HepG2 (cell line): ENCODE data around the gene JUND. TPM values are rescaled to one million over a fixed set of nuclear protein-coding genes. Genes with fewer than 3 reads are reported as not detected.

Source experiments
- CHD2 ChIP-seq: IDR thresholded peaks from 2 replicates; pipeline ENCODE4 v1.6.1; 2011; ENCODE audit warnings: low read depth, low read length, improper control_type of control experiment
- ERF ChIP-seq: IDR thresholded peaks from 2 replicates; pipeline ENCODE4 v1.6.1; 2018; ENCODE audit warnings: missing biosample characterization, missing genetic modification reagents
- FOXA1 ChIP-seq, 2 experiments: fragments of 450-650 bp in 1 of 2; sonication (generic) in 1 of 2; formaldehyde crosslinking in 1 of 2; IDR thresholded peaks; 2 replicates each; pipeline versions ENCODE4 v1.4.0 to v1.6.1; 2016 to 2020; ENCODE audit warnings: missing genetic modification reagents in 1 of 2
- GFI1 ChIP-seq: sonication (generic); formaldehyde crosslinking; IDR thresholded peaks from 2 replicates; pipeline ENCODE4 v1.5.0; 2020; ENCODE audit warnings: missing genetic modification reagents, mild to moderate bottlenecking, borderline replicate concordance
- GPBP1L1 ChIP-seq: sonication (generic); formaldehyde crosslinking; IDR thresholded peaks from 2 replicates; pipeline ENCODE4 v1.5.0; 2020; ENCODE audit warnings: mild to moderate bottlenecking, missing genetic modification reagents
- KDM2A ChIP-seq: sonication (generic); formaldehyde crosslinking; IDR thresholded peaks from 2 replicates; pipeline ENCODE4 v1.4.0; 2020; ENCODE audit warnings: low read depth, missing genetic modification reagents, borderline replicate concordance
- KMT2B ChIP-seq: IDR thresholded peaks from 2 replicates; pipeline ENCODE4 v1.6.1; 2016; ENCODE audit warnings: missing genetic modification reagents, missing compliant biosample characterization
- NCOA5 ChIP-seq: sonication (generic); formaldehyde crosslinking; IDR thresholded peaks from 2 replicates; pipeline ENCODE4 v1.4.0; 2020; ENCODE audit warnings: missing genetic modification reagents
- NR0B2 ChIP-seq: sonication (generic); formaldehyde crosslinking; IDR thresholded peaks from 2 replicates; pipeline ENCODE4 v1.4.0; 2020; ENCODE audit warnings: mild to moderate bottlenecking, missing genetic modification reagents
- POLR2A ChIP-seq, 2 experiments: IDR thresholded peaks; 2 replicates each; pipeline ENCODE4 v1.6.1; 2011; ENCODE audit warnings: low read depth in 2 of 2, low read length in 2 of 2, mild to moderate bottlenecking in 1 of 2, moderate library complexity in 1 of 2; ENCODE audit not compliant: insufficient read depth in 1 of 2
- RFX1 ChIP-seq: fragments of 450-650 bp; IDR thresholded peaks from 2 replicates; pipeline ENCODE4 v1.6.1; 2017
- SMAD1 ChIP-seq: sonication (generic); formaldehyde crosslinking; IDR thresholded peaks from 2 replicates; pipeline ENCODE4 v1.4.0; 2020; ENCODE audit warnings: missing genetic modification reagents, low read depth, mild to moderate bottlenecking, borderline replicate concordance
- SNAPC2 ChIP-seq: sonication (generic); formaldehyde crosslinking; IDR thresholded peaks from 2 replicates; pipeline ENCODE4 v1.8.1; 2022; ENCODE audit warnings: mild to moderate bottlenecking, missing genetic modification reagents
- USF2 ChIP-seq, 2 experiments: sonication (generic) in 1 of 2; formaldehyde crosslinking in 1 of 2; IDR thresholded peaks; 2 replicates each; pipeline versions ENCODE4 v1.5.1 to v1.6.1; 2011 to 2020; ENCODE audit warnings: borderline replicate concordance in 1 of 2, low read depth in 1 of 2, low read length in 1 of 2, mild to moderate bottlenecking in 1 of 2, missing genetic modification reagents in 1 of 2, moderate library complexity in 1 of 2
- XBP1 ChIP-seq: sonication (generic); formaldehyde crosslinking; IDR thresholded peaks from 2 replicates; pipeline ENCODE4 v1.5.0; 2020; ENCODE audit warnings: missing genetic modification reagents
- ZBTB14 ChIP-seq: sonication (generic); formaldehyde crosslinking; IDR thresholded peaks from 2 replicates; pipeline ENCODE4 v1.4.0; 2020; ENCODE audit warnings: missing genetic modification reagents
- ZBTB38 ChIP-seq: sonication (generic); formaldehyde crosslinking; IDR thresholded peaks from 2 replicates; pipeline ENCODE4 v1.5.1; 2020; ENCODE audit warnings: mild to moderate bottlenecking, missing genetic modification reagents
- ZBTB7A ChIP-seq: sonication (generic); formaldehyde crosslinking; IDR thresholded peaks from 2 replicates; pipeline ENCODE4 v1.8.0; 2022; ENCODE audit warnings: mild to moderate bottlenecking, missing genetic modification reagents
- ZFYVE20 ChIP-seq: sonication (generic); formaldehyde crosslinking; IDR thresholded peaks from 2 replicates; pipeline ENCODE4 v1.8.0; 2023; ENCODE audit warnings: low read depth, mild to moderate bottlenecking, moderate library complexity, missing genetic modification reagents, borderline replicate concordance
- ZNF337 ChIP-seq: sonication (generic); formaldehyde crosslinking; IDR thresholded peaks from 2 replicates; pipeline ENCODE4 v1.5.1; 2020; ENCODE audit warnings: missing genetic modification reagents, low read depth, mild to moderate bottlenecking, borderline replicate concordance
- ZNF841 ChIP-seq: sonication (generic); formaldehyde crosslinking; IDR thresholded peaks from 2 replicates; pipeline ENCODE4 v1.8.1; 2023; ENCODE audit warnings: missing genetic modification reagents, borderline replicate concordance
- ZSCAN5A ChIP-seq: sonication (generic); formaldehyde crosslinking; IDR thresholded peaks from 2 replicates; pipeline ENCODE4 v1.8.0; 2022; ENCODE audit warnings: mild to moderate bottlenecking, missing genetic modification reagents, borderline replicate concordance
- polyA plus RNA-seq, 8 experiments: library from polyadenylated mRNA; depleted of rRNA in 3 of 8; stranded (reverse) in 7 of 8; unstranded in 1 of 8; fragments of >200 nt; fragmentation: Illumina TruSeq in 4 of 8; extraction: Trizol in 4 of 8; gene quantifications; 2 replicates each; pipeline versions ENCODE4 v1.2.1 to v1.2.3, GENCODE V29; 2011 to 2016; ENCODE audit warnings: low read depth in 4 of 8, missing spikeins in 1 of 8, mixed read lengths in 1 of 8; ENCODE audit not compliant: insufficient read depth in 1 of 8
- total RNA-seq, 5 experiments: library from RNA; depleted of rRNA; stranded (reverse); fragments of >200 nt; fragmentation: Illumina TruSeq; extraction: Trizol; gene quantifications; 2 replicates each; pipeline ENCODE4 v1.2.3, GENCODE V29; 2016; ENCODE audit warnings: low read depth in 1 of 5

The JUND gene
- total and polyA plus RNA-seq, 2 of the 13 experiments (the other 11 are each of a cell fraction or from before 2014, with no cell fraction given), result 41.2 to 59.8 TPM

GRCh38 chr19:18281082-18282020, at the start of gene JUND (continued):
- TF ChIP-seq ERF (CRISPR knock-in tag) (peak; percentile 60; the same call in 1 of the 2 replicates), CHD2 (no peak; the same call in 1 of the 2 replicates), FOXA1 (IDR thresholded peaks at IDR 0.05) (no peak), FOXA1 (CRISPR knock-in tag; IDR thresholded peaks at IDR 0.05) (0 out of 2 replicates have a peak, but pooled peaks have one; percentile 27), ZFYVE20 (0 out of 2 replicates have a peak, but pooled peaks have one; percentile 79), POLR2A (IDR thresholded peaks at IDR 0.05; ENCODE audit: insufficient read depth in 1 of 2, low read depth in 2 of 2, low read length in 2 of 2) (peak; percentile 92 to 98), ZNF841 (no peak), KDM2A (CRISPR knock-in tag) (no peak), ZBTB7A (no peak), SNAPC2 (no peak), XBP1 (no peak), ZSCAN5A (CRISPR knock-in tag) (no peak), RFX1 (peak; percentile 99), ZNF337 (CRISPR knock-in tag) (no peak), ZBTB14 (CRISPR knock-in tag) (peak; percentile 77), NR0B2 (CRISPR knock-in tag) (peak; percentile 54; the same call in 1 of the 2 replicates), ZBTB38 (CRISPR knock-in tag) (peak; percentile 45; the same call in 1 of the 2 replicates), USF2 (IDR thresholded peaks at IDR 0.05; ENCODE audit: low read depth, low read length) (no peak), USF2 (CRISPR knock-in tag; IDR thresholded peaks at IDR 0.05; ENCODE audit: borderline replicate concordance) (no peak), SMAD1 (CRISPR knock-in tag) (0 out of 2 replicates have a peak, but pooled peaks have one; percentile 72), KMT2B (no peak), NCOA5 (no peak), GPBP1L1 (no peak), GFI1 (CRISPR knock-in tag) (peak; percentile 42; the same call in 1 of the 2 replicates)
